ENCODE measurements around the gene SMARCAL1. TPM values are rescaled to one million over a fixed set of nuclear protein-coding genes. Genes with fewer than 3 reads are reported as not detected.

Gene SMARCAL1
- total and polyA plus RNA-seq, 2 of the 13 experiments (the other 11 are each of a cell fraction or from before 2014, with no cell fraction given) = 12.7 to 21.3 TPM

DNA sequence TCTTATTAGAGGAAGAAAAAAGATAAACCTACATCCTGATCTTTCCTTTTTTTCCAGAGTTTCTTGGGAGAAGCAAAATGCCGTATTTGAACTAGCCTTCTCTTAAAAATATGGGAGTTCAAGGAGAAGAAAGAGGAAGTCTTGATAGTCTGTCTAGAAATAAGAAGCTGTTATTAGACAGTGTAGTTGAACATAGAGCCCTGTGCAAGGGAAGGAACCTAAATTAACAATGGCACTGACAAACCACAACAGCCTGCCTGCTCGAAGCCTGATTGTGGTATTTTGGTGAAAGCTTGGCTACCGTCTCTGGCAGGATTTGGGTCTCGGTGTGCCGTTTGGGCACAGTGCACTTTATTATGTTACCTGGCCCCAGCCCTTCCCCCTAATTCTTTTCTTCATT is 17.1 kb downstream of the SMARCAL1 start (continued):
- TF ChIP-seq, protein P1, sequence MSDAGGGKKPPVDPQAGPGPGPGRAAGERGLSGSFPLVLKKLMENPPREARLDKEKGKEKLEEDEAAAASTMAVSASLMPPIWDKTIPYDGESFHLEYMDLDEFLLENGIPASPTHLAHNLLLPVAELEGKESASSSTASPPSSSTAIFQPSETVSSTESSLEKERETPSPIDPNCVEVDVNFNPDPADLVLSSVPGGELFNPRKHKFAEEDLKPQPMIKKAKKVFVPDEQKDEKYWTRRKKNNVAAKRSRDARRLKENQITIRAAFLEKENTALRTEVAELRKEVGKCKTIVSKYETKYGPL (CRISPR knock-in tag; IDR thresholded peaks at IDR 0.05) = no peak
- TF ChIP-seq NRL (CRISPR knock-in tag; IDR thresholded peaks at IDR 0.05; ENCODE audit: borderline replicate concordance) (no peak), TCF7 (IDR thresholded peaks at IDR 0.05; ENCODE audit: low read depth) (no peak)

DNA sequence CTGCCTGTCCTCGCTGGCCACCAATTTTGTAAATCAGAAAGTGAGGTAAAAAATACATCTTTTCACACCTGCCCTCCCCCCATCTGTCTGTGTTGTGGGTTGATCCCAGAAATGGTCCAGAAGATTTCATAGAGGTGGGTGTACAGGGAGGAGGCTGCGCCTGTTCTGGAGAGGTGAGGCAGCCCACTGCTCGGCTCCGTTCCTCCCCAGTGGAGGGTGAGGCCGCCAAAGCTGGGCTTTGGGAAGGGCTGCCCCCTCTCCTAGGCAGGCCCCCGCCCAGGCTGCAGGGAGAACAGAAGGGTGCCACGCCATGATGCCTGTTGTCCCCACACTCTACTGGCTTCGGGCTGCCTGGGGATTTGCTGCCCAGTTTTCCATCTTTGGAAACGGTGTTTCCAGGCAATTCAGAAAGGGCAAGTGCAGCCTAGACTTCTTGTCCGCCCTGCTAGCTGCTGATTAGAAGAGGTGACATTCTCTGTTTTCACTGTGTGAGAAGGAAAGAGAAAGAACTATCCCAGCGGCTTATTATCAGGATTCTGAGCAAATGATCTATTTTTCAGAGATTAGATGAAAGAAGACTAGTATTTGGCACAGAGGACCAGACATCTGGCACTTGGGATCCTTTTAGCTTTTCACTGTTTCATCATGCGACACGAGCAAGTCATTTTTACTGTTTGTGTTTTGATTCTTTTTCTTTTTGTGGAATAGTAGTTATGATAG is 18.7 kb downstream of the SMARCAL1 start:
- 96% methylated on average over 13 of the region's 13 CpGs for WGBS (ENCODE audit: low lambda C conversion rate)
- no peak overlapping the region for H3K4me2 ChIP-seq (ENCODE audit: low read depth, low read length)
- no peaks in the 10 kb centered on the region for H3K79me2 ChIP-seq (ENCODE audit: insufficient read depth, low read length)
- no peak overlapping the region for H3K9ac ChIP-seq (ENCODE audit: insufficient read depth, low read depth, low read length)
- H3K9me3 ChIP-seq (ENCODE audit: low read length) = no peaks in the 10 kb centered on the region
- no peaks in the 10 kb centered on the region for H4K20me1 ChIP-seq (ENCODE audit: insufficient read depth, low read length)
- H3K36me3 ChIP-seq (replicated peaks in 1 of 2; ENCODE audit: control insufficient read depth in 1 of 2, insufficient read depth in 2 of 2, low read length in 2 of 2) = peaks cover 24 to 58% of the 10 kb centered on the region in 2 experiments
- H2AFZ ChIP-seq (ENCODE audit: low read length) = no peak overlapping the region
- intact Hi-C loops (cut with micrococcal nuclease; ENCODE audit: unreplicated experiment) (no loop called here), in situ Hi-C loops (cut with HindIII; ENCODE audit: extremely low pct_ligation_motif_present, low pct_unique_long_range_greater_than_20kb) (no loop called here)
- ChIA-PET CTCF (ENCODE audit: low intra/inter-chr PET ratio, low total read pairs) (no interaction called here), POLR2A (no interaction called here)
- ATAC-seq (no peak), FAIRE-seq (no peak), DNase-seq (ENCODE audit: low spot score) (no peak)
- TF ChIP-seq HHEX (CRISPR knock-in tag; IDR thresholded peaks at IDR 0.05) (no peak), ZNF253 (CRISPR knock-in tag; IDR thresholded peaks at IDR 0.05; ENCODE audit: borderline replicate concordance) (no peak), MEIS1 (CRISPR knock-in tag; IDR thresholded peaks at IDR 0.05; ENCODE audit: borderline replicate concordance) (no peak), ZFP36L1 (CRISPR knock-in tag; IDR thresholded peaks at IDR 0.05) (no peak), GABPB1 (CRISPR knock-in tag; IDR thresholded peaks at IDR 0.05) (no peak), ZNF121 (CRISPR knock-in tag; IDR thresholded peaks at IDR 0.05) (no peak), MTA3 (CRISPR knock-in tag; IDR thresholded peaks at IDR 0.05) (no peak), ZNF850 (CRISPR knock-in tag; conservative IDR thresholded peaks at IDR 0.05) (no peak), HCFC1 (IDR thresholded peaks at IDR 0.05; ENCODE audit: low read depth, low read length) (no peak), TCF12 (IDR thresholded peaks at IDR 0.05) (no peak), TCF12 (CRISPR knock-in tag; IDR thresholded peaks at IDR 0.05) (no peak), SAFB2 (CRISPR knock-in tag; IDR thresholded peaks at IDR 0.05; ENCODE audit: borderline replicate concordance, low read depth) (no peak)
- TF ChIP-seq, protein P2, sequence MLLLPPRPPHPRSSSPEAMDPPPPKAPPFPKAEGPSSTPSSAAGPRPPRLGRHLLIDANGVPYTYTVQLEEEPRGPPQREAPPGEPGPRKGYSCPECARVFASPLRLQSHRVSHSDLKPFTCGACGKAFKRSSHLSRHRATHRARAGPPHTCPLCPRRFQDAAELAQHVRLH (CRISPR knock-in tag; IDR thresholded peaks at IDR 0.05; ENCODE audit: borderline replicate concordance, low read depth) = no peak
- TF ChIP-seq, protein P3, sequence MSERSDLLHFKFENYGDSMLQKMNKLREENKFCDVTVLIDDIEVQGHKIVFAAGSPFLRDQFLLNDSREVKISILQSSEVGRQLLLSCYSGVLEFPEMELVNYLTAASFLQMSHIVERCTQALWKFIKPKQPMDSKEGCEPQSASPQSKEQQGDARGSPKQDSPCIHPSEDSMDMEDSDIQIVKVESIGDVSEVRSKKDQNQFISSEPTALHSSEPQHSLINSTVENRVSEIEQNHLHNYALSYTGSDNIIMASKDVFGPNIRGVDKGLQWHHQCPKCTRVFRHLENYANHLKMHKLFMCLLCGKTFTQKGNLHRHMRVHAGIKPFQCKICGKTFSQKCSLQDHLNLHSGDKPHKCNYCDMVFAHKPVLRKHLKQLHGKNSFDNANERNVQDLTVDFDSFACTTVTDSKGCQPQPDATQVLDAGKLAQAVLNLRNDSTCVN (CRISPR knock-in tag; IDR thresholded peaks at IDR 0.05; ENCODE audit: borderline replicate concordance) = no peak
- TF ChIP-seq, protein P4, sequence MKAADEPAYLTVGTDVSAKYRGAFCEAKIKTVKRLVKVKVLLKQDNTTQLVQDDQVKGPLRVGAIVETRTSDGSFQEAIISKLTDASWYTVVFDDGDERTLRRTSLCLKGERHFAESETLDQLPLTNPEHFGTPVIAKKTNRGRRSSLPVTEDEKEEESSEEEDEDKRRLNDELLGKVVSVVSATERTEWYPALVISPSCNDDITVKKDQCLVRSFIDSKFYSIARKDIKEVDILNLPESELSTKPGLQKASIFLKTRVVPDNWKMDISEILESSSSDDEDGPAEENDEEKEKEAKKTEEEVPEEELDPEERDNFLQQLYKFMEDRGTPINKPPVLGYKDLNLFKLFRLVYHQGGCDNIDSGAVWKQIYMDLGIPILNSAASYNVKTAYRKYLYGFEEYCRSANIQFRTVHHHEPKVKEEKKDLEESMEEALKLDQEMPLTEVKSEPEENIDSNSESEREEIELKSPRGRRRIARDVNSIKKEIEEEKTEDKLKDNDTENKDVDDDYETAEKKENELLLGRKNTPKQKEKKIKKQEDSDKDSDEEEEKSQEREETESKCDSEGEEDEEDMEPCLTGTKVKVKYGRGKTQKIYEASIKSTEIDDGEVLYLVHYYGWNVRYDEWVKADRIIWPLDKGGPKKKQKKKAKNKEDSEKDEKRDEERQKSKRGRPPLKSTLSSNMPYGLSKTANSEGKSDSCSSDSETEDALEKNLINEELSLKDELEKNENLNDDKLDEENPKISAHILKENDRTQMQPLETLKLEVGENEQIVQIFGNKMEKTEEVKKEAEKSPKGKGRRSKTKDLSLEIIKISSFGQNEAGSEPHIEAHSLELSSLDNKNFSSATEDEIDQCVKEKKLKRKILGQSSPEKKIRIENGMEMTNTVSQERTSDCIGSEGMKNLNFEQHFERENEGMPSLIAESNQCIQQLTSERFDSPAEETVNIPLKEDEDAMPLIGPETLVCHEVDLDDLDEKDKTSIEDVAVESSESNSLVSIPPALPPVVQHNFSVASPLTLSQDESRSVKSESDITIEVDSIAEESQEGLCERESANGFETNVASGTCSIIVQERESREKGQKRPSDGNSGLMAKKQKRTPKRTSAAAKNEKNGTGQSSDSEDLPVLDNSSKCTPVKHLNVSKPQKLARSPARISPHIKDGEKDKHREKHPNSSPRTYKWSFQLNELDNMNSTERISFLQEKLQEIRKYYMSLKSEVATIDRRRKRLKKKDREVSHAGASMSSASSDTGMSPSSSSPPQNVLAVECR (CRISPR knock-in tag; IDR thresholded peaks at IDR 0.05; ENCODE audit: borderline replicate concordance) = no peak
- no peaks in the 10 kb centered on the region for H3K27me3 ChIP-seq (ENCODE audit: control insufficient read depth in 1 of 2, insufficient read depth in 2 of 2, low read length in 2 of 2)
- no peak overlapping the region for H3K27ac ChIP-seq (ENCODE audit: extremely low read length, insufficient read depth, low read length)
- BruUV-seq (replicated peaks) = no TSS peak
- H3K4me1 ChIP-seq (ENCODE audit: insufficient read depth, low read length) = no peaks in the 10 kb centered on the region
- H3K4me3 ChIP-seq (replicated peaks in 1 of 3; ENCODE audit: insufficient read depth in 1 of 3, low read depth in 2 of 3, low read length in 3 of 3) = no peak overlapping the region
